ENCODE measurements around the gene TRIP4. TPM values are rescaled to one million over a fixed set of nuclear protein-coding genes. Genes with fewer than 3 reads are reported as not detected.

Gene TRIP4
- total RNA-seq, 1 experiment from 2014 or later: 21.7 TPM

GRCh38 chr15:64485796-64486195 is 98.2 kb downstream of the TRIP4 start:
- DNase-seq: no peak
- H4K5ac ChIP-seq (ENCODE audit: insufficient read length, low read depth, low read length): no peak overlapping the region
- no peak overlapping the region for H2BK5ac ChIP-seq (ENCODE audit: insufficient read length, low read length)
- H2BK15ac ChIP-seq (ENCODE audit: low read depth, low read length): no peak overlapping the region
- peaks cover 6% of the 10 kb centered on the region for H3K79me1 ChIP-seq (ENCODE audit: insufficient read depth, low read depth, low read length, poor library complexity, severe bottlenecking)
- H3K9ac ChIP-seq (ENCODE audit: extremely low read depth, insufficient read length, low read length): no peak overlapping the region
- no peak overlapping the region for H3K4ac ChIP-seq (ENCODE audit: low read depth, low read length)
- H2AFZ ChIP-seq (ENCODE audit: low read length): no peak overlapping the region
- H3K9me3 ChIP-seq (ENCODE audit: control insufficient read depth, low read depth, low read length): no peaks in the 10 kb centered on the region
- no peak overlapping the region for H3K27ac ChIP-seq (ENCODE audit: insufficient read length, low read depth, low read length)
- H4K20me1 ChIP-seq (ENCODE audit: control insufficient read depth, insufficient read depth, insufficient read length): no peaks in the 10 kb centered on the region
- no peak overlapping the region for H2BK120ac ChIP-seq (ENCODE audit: low read depth, low read length, poor library complexity, severe bottlenecking)
- Mint-ChIP-seq H3K27me3 (ENCODE audit: low read depth) (no peaks in the 10 kb centered on the region), H3K36me3 (ENCODE audit: insufficient read depth in 1 of 3, low read depth in 3 of 3) (peaks cover 4 to 21% (median 10%) of the 10 kb centered on the region in 3 experiments; a peak in 4 of 7 replicates), H3K4me3 (no peak overlapping the region), H3K27ac (no peak overlapping the region; a peak in 1 of 7 replicates), H3K9me3 (no peaks in the 10 kb centered on the region), H3K4me1 (peaks cover 4 to 7% of the 10 kb centered on the region in 2 experiments; a peak in 1 of 4 replicates)
- no peak overlapping the region for H3T11ph ChIP-seq (ENCODE audit: low read length)
- H2BK20ac ChIP-seq (ENCODE audit: low read depth, low read length, poor library complexity, severe bottlenecking): no peak overlapping the region
- no peak overlapping the region for H3K14ac ChIP-seq (ENCODE audit: insufficient read depth, low read length)
- no peak overlapping the region for H3K18ac ChIP-seq (ENCODE audit: insufficient read length, low read depth, low read length)
- TF ChIP-seq, protein P1, sequence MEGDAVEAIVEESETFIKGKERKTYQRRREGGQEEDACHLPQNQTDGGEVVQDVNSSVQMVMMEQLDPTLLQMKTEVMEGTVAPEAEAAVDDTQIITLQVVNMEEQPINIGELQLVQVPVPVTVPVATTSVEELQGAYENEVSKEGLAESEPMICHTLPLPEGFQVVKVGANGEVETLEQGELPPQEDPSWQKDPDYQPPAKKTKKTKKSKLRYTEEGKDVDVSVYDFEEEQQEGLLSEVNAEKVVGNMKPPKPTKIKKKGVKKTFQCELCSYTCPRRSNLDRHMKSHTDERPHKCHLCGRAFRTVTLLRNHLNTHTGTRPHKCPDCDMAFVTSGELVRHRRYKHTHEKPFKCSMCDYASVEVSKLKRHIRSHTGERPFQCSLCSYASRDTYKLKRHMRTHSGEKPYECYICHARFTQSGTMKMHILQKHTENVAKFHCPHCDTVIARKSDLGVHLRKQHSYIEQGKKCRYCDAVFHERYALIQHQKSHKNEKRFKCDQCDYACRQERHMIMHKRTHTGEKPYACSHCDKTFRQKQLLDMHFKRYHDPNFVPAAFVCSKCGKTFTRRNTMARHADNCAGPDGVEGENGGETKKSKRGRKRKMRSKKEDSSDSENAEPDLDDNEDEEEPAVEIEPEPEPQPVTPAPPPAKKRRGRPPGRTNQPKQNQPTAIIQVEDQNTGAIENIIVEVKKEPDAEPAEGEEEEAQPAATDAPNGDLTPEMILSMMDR (conservative IDR thresholded peaks at IDR 0.05): no peak
- no peaks in the 10 kb centered on the region for H3K27me3 ChIP-seq (ENCODE audit: insufficient read depth, low read length)
- no peak overlapping the region for H2BK12ac ChIP-seq (ENCODE audit: insufficient read length, low read depth, low read length)
- H3K23ac ChIP-seq (ENCODE audit: insufficient read length, low read depth, low read length): no peak overlapping the region
- no peak overlapping the region for H3K56ac ChIP-seq (ENCODE audit: insufficient read length, low read depth, low read length)
- H4K8ac ChIP-seq (replicated peaks; ENCODE audit: insufficient read length, low read depth, low read length): no peak overlapping the region
- H3K4me1 ChIP-seq (ENCODE audit: insufficient read depth, low read length): no peaks in the 10 kb centered on the region
- H3K4me2 ChIP-seq (ENCODE audit: insufficient read depth, insufficient read length, low read length): no peak overlapping the region
- no peak overlapping the region for H2AK5ac ChIP-seq (ENCODE audit: insufficient read length, low read length)
- H4K91ac ChIP-seq (ENCODE audit: insufficient read length, low read depth, low read length): no peak overlapping the region
- H3K23me2 ChIP-seq (ENCODE audit: insufficient read length, low read depth, low read length, poor library complexity, severe bottlenecking): no peaks in the 10 kb centered on the region
- no peaks in the 10 kb centered on the region for H3K79me2 ChIP-seq (ENCODE audit: insufficient read depth, low read length)
